D341Med (cell line): ENCODE measurements around the gene COX4I1.
A peak's percentile ranks its signal among the peaks of the same experiment; 100 is the strongest.
"Not testable (repeated sequence)": the region's sequence is repeated elsewhere in the genome, so short reads cannot be mapped to it uniquely, and the experiment has no call there.

Source experiments
- DNase-seq: peaks from one replicate; pipeline ENCODE4 v3.0.0; 2012; ENCODE audit warnings: low spot score

COX4I1 gene

GRCh38 chr16:85800321-85800669, 800 bp downstream of the COX4I1 start:
- no peak for DNase-seq

DNA sequence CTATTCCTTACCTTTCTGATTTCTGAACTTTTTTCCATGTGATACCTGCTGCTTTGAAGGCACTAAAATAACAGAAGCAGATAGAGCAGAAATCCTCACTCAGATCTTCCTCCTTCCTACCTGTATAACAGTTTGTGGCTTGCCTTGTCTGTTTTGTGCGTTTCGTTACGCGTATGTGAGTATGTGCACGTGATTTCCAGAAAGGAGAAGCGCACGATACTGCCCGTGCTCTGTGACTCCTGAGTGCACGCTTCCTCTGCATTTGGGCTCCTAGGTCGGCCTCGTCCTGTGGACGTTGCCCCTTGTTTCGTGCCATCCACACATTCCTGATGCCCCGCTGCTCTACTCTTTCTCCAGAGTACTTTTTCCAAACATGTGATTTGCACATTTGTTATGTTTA, 4.1 kb downstream of the COX4I1 start:
- DNase-seq, result no peak

GRCh38 chr16:85805442-85806045, 6.0 kb downstream of the COX4I1 start:
- DNase-seq, result no peak

GRCh38 chr16:85806539-85806938, 7.0 kb downstream of the COX4I1 start:
- no peak for DNase-seq

DNA sequence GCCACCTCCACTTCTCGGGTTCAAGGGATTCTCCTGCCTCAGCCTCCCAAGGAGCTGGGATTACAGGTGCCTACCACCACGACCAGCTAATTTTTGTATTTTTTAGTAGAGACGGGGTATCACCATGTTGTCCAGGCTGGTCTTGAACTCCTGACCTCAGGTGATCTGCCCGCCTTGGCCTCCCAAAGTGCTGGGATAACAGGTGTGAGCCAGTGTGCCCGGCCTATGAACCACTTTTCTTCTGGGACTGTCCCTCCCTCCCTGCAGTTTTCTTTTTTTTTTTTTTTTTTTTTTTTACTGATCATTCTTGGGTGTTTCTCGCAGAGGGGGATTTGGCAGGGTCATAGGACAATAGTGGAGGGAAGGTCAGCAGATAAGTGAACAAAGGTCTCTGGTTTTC, 7.8 kb downstream of the COX4I1 start:
- DNase-seq, result not testable (repeated sequence)

DNA sequence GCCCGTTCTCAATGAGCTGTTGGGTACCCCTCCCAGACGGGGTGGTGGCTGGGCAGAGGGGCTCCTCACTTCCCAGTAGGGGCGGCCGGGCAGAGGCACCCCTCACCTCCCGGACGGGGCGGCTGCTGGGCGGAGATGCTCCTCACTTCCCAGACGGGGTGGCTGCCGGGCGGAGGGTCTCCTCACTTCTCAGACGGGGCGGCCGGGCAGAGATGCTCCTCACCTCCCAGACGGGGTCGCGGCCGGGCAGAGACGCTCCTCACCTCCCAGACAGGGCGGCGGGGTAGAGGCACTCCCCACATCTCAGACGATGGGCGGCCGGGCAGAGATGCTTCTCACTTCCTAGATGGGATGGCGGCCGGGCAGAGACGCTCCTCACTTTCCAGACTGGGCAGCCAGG, 8.6 kb downstream of the COX4I1 start:
- not testable (repeated sequence) for DNase-seq

DNA sequence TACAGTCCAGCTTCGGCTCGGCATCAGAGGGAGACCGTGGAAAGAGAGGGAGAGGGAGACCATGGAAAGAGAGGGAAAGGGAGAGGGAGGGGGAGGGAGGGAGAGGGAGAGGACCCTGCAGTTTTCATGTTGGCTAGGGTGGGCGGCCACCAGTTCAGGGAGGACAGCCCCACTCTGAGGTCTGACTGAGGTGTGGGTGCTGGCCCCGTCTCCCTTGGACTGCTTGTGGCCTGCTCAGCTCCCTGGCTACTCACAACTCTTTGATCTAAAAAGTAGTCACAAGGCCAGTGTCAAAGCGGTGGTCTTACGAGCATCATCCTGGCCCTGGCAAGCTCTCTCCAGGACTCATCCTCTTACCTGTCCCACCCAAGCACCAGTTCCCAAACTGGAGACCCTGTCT, 9.4 kb downstream of the COX4I1 start:
- no peak for DNase-seq

DNA sequence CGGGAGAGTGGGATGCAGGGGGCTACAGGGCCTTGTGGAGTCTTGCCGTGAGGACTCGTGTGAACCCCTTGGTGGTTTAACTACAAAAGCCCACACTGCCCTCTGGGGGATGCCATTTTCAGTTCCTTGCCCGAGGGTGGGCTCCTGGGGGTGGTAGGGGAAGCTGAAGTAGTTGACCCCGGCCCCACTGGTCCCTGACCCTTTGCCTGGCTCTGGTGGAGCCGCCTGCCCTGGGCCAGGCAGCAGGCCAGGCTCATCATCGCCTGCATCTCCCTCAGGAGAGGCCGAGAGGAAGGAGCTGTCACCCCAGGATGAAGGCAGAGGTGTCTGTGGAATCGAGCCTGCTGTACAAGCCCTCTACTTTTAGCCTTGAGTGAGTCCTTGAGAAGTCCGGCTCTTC, 10.2 kb downstream of the COX4I1 start:
- no peak for DNase-seq

DNA sequence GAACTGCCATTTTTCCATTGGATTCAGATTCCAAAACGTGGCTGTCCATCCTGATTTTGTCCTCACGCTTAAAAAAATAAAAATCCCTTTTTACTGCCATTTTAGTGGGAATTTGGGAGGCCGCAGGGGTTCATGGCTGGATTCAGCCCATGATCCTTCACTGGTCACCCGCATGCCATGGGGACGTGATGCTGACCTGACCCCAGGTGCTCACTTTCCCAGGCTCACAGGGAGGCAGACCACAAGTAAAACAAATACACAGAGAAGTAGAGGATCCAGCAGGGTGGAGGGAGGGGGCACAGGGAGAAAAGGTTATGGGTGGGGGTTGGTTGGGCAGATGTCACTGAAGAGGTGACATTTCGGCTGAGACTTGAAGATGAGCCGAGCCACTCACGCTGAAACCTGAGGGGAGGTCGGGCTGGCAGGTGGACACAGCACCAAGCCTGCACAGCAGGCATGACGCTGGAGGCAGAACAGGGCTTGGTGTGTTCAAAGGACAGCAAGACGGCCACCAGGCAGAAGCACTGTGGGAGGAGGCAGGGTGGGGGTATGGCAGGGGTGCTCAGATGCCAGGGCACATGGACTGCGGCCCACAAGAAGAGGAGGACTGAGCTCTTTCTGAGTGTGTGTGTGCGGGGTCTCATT, 10.7 kb downstream of the COX4I1 start:
- no peak for DNase-seq

DNA sequence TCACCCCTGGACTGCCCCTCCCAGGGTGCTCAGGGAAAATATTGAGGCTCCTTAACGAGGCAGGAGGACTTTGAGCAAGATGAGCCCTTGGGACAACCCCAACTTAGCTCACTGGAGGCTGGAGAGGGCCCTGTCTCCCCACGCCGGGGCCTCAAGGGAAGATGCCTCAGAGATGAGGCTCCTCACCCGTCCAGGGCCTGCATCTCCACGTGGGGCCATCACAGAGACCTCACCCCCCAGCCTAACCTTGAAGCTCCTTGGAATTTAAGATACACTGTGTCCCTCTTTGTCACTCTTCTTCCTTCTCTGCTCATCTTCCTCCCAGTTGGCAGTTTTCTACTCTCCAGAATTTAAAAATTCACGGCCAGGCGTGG, 11.2 kb downstream of the COX4I1 start:
- no peak for DNase-seq

DNA sequence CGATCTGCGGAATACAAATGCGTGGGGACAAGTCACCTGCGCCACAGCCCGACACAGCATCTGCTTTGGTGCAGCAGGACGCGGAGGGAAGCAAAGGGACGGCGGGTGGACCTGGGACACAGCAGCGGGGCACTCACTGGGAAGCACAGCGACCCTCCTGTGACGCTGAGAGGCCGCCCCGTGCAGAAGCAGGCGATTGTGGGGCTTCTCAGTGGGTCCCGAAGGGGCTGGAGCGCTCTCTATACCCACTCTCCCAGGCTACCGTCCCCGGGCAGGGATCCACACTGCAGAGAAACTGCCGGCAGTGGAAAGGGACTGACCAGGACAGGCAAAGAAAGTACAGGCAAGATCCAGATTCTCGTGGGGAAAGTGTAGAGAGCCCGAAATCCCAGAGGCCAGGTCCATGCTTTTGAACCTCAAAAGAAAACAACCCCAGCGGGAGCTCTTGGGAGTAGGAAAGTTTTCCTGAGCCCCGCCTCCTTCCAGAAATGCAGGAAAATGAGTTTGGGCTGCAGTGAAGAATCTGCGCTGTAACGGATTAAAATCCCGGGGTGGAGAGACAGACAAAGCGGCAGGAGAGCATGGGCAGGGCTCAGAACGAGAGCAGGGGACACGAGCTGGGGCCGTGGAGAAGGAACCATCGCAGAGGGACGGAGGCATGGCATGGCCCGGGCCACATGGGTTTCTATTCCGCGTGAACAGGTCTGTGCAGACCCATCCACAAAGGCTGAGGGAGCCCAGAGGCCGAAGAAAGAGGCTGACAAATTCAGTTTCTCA, 12.7 kb downstream of the COX4I1 start:
- no peak for DNase-seq

DNA sequence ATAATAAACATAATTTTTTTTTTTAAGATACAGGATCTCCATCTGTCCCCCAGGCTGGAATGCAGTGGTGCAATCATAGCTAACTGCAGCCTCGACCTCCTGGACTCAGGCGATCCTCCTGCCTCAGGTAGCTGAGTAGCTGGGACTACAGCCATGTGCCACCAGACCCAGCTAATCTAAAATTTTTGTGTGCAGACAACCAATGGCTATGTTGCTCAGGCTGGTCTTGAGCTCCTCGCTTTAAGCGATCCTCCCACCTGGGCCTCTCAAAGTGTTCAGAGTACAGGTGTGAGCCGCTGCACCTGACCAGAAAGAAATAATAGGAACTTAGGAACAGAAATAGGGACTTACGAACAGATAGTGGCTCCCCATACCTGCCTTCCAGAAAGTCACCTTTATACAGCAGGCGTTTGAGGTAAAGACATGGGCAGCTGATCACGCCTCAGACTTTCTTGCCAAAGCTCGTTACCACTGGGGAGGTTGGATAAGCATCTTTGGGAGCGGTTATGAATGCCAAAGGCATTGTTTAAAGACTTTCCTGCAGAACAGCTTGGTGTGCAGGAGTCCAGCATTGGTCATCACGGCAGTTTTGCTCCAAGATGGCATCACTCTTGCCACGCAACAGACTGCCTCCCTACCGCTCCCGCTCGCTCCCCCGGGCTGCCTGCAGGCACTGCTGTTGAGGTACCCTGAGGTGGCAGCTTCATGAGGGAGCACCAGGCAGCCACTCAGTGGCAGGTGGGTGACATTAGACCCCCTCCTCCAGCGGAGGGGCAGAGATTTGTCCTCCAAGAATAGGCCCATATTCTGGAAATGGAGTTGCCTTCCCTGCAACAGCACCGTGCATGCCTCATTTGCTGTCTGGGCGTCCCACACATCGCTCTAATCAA, 13.6 kb downstream of the COX4I1 start:
- DNase-seq, result no peak

GRCh38 chr16:85816159-85816558, 16.7 kb downstream of the COX4I1 start:
- no peak for DNase-seq

DNA sequence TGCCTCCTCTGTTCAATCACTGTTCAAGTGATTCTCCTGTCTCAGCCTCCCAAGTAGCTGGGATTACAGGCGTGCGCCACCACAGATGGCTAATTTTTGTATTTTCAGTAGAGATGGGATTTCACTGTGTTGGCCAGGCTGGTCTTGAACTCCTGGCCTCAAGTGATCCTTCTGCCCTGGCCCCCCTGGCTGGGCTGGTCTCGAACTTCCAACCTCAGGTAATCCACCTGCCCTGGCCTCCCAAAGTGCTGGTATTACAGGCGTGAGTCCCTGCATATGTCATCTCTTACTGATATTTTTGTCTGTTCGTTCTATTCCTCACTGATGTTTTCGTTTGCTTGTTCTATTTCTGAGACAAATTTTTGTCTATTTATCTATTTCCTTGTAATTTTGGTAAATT, 17.7 kb downstream of the COX4I1 start:
- DNase-seq, result not testable (repeated sequence)

DNA sequence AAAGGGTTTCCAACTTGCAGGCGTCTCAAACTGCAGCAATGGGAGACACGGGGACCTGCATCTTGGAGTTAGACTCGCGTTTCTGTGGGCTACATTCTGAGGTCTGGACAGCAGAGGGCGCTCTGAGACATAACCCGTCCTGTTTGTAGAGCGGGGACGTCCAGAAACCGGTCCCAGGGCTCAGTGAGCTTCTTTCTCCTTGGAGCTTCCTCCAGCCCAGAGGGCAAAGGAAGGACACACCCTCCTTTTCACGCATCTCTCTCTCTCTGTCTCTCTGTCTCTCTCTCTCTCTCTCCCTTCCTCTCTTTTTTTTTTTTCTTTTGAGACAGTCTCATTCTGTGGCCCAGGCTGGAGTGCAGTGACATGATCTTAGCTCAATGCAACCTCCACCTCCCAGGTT, 19.8 kb downstream of the COX4I1 start:
- peak; percentile 82 for DNase-seq

DNA sequence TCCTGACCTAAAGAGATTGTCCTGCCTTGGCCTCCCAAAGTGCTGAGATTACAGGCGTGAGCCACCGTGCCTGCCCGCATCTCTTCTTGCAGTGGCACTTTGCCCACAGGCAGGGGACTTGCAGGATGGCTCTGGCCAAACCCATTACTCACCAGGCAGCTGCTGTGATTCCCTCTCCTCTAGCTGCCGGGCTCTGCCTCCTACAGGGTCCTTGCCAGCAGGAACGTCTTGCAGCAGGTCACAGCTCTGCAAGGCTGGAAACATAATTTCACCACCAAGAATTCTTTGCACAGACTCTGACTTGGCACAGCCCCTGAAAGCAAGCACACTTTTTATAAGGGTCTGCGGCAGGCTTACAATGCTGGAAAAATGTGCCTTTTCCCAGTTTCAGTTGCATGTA, 20.3 kb downstream of the COX4I1 start:
- DNase-seq, result no peak

DNA sequence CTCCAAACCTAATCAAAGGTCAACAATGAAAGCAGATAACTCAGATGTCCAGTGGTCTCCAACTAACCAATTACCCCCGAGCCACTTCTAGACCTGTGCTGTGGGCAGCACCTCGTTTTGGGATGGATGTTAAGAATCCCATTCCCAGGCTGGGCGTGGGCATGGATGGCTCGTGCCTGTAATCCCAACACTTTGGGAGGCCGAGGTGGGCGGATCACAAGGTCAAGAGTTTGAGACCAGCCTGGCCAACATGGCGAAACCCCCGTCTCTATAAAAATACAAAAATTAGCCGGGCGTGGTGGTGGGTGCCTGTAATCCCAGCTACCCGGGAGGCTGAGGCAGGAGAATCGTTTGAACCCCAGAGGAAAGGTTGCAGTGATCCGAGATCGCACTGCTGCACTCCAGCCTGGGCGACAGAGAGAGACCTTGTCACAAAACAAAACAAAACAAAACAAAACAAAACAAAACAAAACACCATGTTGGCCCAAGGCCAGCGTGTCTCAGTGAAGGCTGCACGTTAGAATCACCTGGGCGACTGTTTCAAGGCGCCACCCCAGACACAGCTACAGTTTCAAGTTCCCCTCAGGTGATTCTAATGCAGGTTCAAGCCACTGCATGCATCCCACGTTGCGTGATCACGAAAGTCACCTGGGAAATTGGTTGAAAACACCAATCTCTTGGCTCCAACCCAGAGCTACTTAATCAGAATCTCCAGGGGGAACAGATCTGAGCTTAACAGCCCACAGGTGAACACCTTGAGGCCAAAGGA, 21.3 kb downstream of the COX4I1 start:
- no peak for DNase-seq

DNA sequence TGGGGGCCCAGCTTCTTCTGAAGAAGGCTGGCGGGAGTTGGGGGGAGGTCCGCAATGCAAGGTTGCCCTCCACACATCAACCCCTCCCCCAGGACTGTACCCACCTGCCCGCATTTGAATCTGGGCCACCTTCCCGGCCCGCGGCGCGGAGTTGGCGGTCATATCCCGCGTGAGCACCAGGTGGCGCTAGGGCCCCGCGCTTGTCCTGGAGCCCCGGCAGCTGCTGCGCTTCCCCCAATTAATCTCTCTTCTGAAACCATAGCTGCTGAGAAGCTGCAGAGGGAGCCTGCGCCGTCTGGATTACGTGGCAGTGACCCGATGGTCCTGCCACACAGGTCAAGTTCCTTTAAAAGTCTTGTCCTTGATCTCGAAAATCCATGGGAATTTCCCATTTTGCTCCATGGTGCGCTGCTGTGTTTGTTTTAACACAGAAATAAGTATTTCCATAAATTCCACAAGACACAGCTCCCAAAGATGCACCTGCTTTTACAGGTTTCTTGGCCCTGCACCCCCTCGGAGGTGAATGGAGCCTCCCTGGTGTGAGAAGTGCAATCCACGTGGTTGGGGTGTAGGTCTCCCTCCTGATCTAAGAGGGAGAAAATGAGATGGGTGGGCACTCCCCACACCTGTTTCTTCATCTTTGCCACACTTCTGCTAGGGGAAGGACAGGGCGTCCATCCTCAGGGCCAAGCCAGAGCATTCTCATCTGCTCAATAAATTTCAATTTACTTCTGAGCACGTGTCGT, 22.1 kb downstream of the COX4I1 start:
- DNase-seq, result peak; percentile 90

DNA sequence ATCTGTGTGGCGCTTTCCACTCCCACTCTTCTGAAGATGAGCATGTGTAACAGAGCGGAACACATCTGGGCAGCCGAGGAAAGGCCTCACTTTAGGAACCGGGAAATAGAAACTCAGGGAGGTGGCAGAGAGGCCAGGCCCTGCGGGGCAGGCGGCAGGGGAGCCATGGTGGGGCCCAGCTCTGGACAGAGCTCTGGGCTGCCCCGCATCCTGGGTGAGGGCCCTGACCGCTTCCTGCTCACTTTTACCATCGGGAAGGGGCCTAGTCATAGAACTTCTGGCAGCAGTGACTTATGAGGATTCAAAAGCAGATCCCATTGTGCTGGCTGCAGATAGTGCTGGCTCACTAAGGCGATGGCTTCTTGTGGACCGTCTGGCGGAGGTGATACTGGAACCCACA, 22.6 kb downstream of the COX4I1 start:
- no peak for DNase-seq

GRCh38 chr16:85823328-85823920, 23.9 kb downstream of the COX4I1 start:
- no peak for DNase-seq
